Astrocyte (in vitro differentiated cells and primary cell): Measurements from ENCODE around the gene COPS4.

Experiments used
- CTCF ChIP-seq: IDR thresholded peaks from 2 replicates; pipeline ENCODE4 v1.5.1; 2011; ENCODE audit warnings: low read depth, mild to moderate bottlenecking, inconsistent platforms, low read length, moderate library complexity; ENCODE audit not compliant: insufficient read depth
- EZH2 ChIP-seq: IDR thresholded peaks from 2 replicates; pipeline ENCODE4 v1.6.1; 2012; ENCODE audit warnings: mild to moderate bottlenecking, low read length, inconsistent platforms; ENCODE audit not compliant: insufficient read depth

- TF ChIP-seq CTCF (no peak), EZH2 (no peak)
Observed at GRCh38 chr4:83013902-83014301, 21.1 kb upstream of the COPS4 start.
